Astrocyte (in vitro differentiated cells and primary cell): ENCODE data around the gene THRA.

ENCODE experiments used
- EZH2 ChIP-seq: IDR thresholded peaks from 2 replicates; pipeline ENCODE4 v1.6.1; 2012; ENCODE audit warnings: mild to moderate bottlenecking, low read length, inconsistent platforms; ENCODE audit not compliant: insufficient read depth
- TF ChIP-seq, protein P1 (sequence below): IDR thresholded peaks from 2 replicates; pipeline ENCODE4 v1.5.1; 2011; ENCODE audit warnings: low read depth, mild to moderate bottlenecking, inconsistent platforms, low read length, moderate library complexity; ENCODE audit not compliant: insufficient read depth

DNA sequence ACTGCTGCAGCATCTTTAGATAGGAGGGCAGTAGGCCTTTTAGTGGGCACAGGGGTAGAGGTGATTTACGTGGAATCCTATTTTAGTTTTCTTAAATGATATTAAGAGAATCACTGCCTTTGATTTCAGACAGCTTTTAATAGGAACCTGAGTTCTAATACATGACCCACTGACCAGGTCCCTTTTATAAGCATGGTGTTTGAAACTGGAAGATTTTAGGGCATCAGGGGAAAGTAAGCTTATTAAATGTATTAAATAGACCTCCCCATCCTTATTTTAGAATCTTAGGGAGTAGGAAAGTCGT is 61.0 kb downstream of the THRA start:
- TF ChIP-seq, protein P1, sequence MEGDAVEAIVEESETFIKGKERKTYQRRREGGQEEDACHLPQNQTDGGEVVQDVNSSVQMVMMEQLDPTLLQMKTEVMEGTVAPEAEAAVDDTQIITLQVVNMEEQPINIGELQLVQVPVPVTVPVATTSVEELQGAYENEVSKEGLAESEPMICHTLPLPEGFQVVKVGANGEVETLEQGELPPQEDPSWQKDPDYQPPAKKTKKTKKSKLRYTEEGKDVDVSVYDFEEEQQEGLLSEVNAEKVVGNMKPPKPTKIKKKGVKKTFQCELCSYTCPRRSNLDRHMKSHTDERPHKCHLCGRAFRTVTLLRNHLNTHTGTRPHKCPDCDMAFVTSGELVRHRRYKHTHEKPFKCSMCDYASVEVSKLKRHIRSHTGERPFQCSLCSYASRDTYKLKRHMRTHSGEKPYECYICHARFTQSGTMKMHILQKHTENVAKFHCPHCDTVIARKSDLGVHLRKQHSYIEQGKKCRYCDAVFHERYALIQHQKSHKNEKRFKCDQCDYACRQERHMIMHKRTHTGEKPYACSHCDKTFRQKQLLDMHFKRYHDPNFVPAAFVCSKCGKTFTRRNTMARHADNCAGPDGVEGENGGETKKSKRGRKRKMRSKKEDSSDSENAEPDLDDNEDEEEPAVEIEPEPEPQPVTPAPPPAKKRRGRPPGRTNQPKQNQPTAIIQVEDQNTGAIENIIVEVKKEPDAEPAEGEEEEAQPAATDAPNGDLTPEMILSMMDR, result no peak
- TF ChIP-seq EZH2, result no peak
